Measurements from ENCODE around the gene CCDC191. TPM values are rescaled to one million over a fixed set of nuclear protein-coding genes. Genes with fewer than 3 reads are reported as not detected.

CCDC191 gene
- total RNA-seq, 4 donors from 2014 or later = 3.2 to 4.6 (median 4.3) TPM

- H3K36me3 ChIP-seq = peaks cover 0 to 19% (median 5%) of the 10 kb centered on the region in 4 donors
- intact Hi-C loops (cut with DNase I) = no loop called here
- no peak for DNase-seq (ENCODE audit: extremely low spot score)
- WGBS = 98% methylated on average over 7 of the region's 7 CpGs
- no peaks in the 10 kb centered on the region for H3K27me3 ChIP-seq
- TF ChIP-seq POLR2A (IDR thresholded peaks at IDR 0.05; ENCODE audit: low read depth) (no peak), EP300 (IDR thresholded peaks at IDR 0.05) (no peak), POLR2AphosphoS5 (IDR thresholded peaks at IDR 0.05) (no peak), CTCF (IDR thresholded peaks at IDR 0.05) (no peak)
- no peaks in the 10 kb centered on the region for H3K4me1 ChIP-seq
- no peaks in the 10 kb centered on the region for H3K9me3 ChIP-seq
- H3K4me3 ChIP-seq = no peak overlapping the region
- no peak overlapping the region for H3K27ac ChIP-seq (replicated peaks in 1 of 4)
These were observed 42.1 kb downstream of the CCDC191 start for GRCh38 chr3:114014211-114014610.

GRCh38 chr3:114011059-114011797 is 45.1 kb downstream of the CCDC191 start:
- Histone ChIP-seq H3K36me3 (peaks cover 0 to 19% (median 8%) of the 10 kb centered on the region in 4 donors), H3K27ac (replicated peaks in 1 of 4) (no peak overlapping the region), H3K4me3 (no peak overlapping the region), H3K27me3 (no peaks in the 10 kb centered on the region), H3K9me3 (no peaks in the 10 kb centered on the region), H3K4me1 (no peaks in the 10 kb centered on the region)
- TF ChIP-seq POLR2AphosphoS5 (IDR thresholded peaks at IDR 0.05) (no peak), POLR2A (IDR thresholded peaks at IDR 0.05; ENCODE audit: low read depth) (no peak), CTCF (IDR thresholded peaks at IDR 0.05) (no peak)
- intact Hi-C loops (cut with DNase I) = no loop called here
- WGBS = 90% methylated on average over 2 of the region's 2 CpGs
- no peak for DNase-seq (ENCODE audit: extremely low spot score)

- H3K27ac ChIP-seq (replicated peaks in 1 of 4) = no peak overlapping the region
- TF ChIP-seq POLR2AphosphoS5 (IDR thresholded peaks at IDR 0.05) (no peak), EP300 (IDR thresholded peaks at IDR 0.05) (no peak), POLR2A (IDR thresholded peaks at IDR 0.05; ENCODE audit: low read depth) (no peak), CTCF (IDR thresholded peaks at IDR 0.05) (no peak)
- H3K9me3 ChIP-seq = no peaks in the 10 kb centered on the region
- no peak for DNase-seq (ENCODE audit: extremely low spot score)
- peaks cover 15 to 49% (median 25%) of the 10 kb centered on the region in 4 donors for H3K36me3 ChIP-seq
- no peaks in the 10 kb centered on the region for H3K4me1 ChIP-seq
- H3K4me3 ChIP-seq = no peak overlapping the region
- no peaks in the 10 kb centered on the region for H3K27me3 ChIP-seq
- 93% methylated on average over 5 of the region's 5 CpGs for WGBS
- intact Hi-C loops (cut with DNase I) = no loop called here
These were observed 50.8 kb downstream of the CCDC191 start for GRCh38 chr3:114005481-114005880.

GRCh38 chr3:113985541-113985940 is 70.8 kb downstream of the CCDC191 start:
- WGBS = 65% methylated on average over 4 of the region's 4 CpGs
- Histone ChIP-seq H3K4me3 (no peak overlapping the region), H3K9me3 (no peaks in the 10 kb centered on the region), H3K36me3 (peaks cover 0 to 30% (median 7%) of the 10 kb centered on the region in 4 donors), H3K27me3 (no peaks in the 10 kb centered on the region), H3K4me1 (no peaks in the 10 kb centered on the region), H3K27ac (replicated peaks in 1 of 4) (no peak overlapping the region)
- TF ChIP-seq POLR2AphosphoS5 (IDR thresholded peaks at IDR 0.05) = no peak
- DNase-seq (ENCODE audit: extremely low spot score) = no peak
- intact Hi-C loops (cut with DNase I) = no loop called here

GRCh38 chr3:113983544-113983943 is 72.8 kb downstream of the CCDC191 start:
- H3K27me3 ChIP-seq = no peaks in the 10 kb centered on the region
- TF ChIP-seq CTCF (IDR thresholded peaks at IDR 0.05) (no peak), POLR2AphosphoS5 (IDR thresholded peaks at IDR 0.05) (no peak), POLR2A (IDR thresholded peaks at IDR 0.05; ENCODE audit: low read depth) (no peak), EP300 (IDR thresholded peaks at IDR 0.05) (no peak)
- 95% methylated on average over 3 of the region's 3 CpGs for WGBS

More at GRCh38 chr3:113983544-113983943, 72.8 kb downstream of the CCDC191 start:
- no peak overlapping the region for H3K27ac ChIP-seq (replicated peaks in 1 of 4)
- peaks cover 0 to 43% (median 17%) of the 10 kb centered on the region in 4 donors for H3K36me3 ChIP-seq
- H3K4me3 ChIP-seq = no peak overlapping the region
- no peaks in the 10 kb centered on the region for H3K9me3 ChIP-seq
- DNase-seq (ENCODE audit: extremely low spot score) = no peak
- H3K4me1 ChIP-seq = no peaks in the 10 kb centered on the region
- intact Hi-C loops (cut with DNase I) = no loop called here

All from esophagus muscularis mucosa (tissue), 4 donors.